HG03520 (cell line): ENCODE data around the gene KCNK16.
"Not testable (repeated sequence)": the region's sequence is repeated elsewhere in the genome, so short reads cannot be mapped to it uniquely, and the experiment has no call there.

ENCODE experiments used
- ATAC-seq: cut with Tn5 transposase; IDR thresholded peaks from one replicate; pipeline ENCODE4 v1.9.1; 2021; ENCODE audit warnings: mild to moderate bottlenecking, moderate library complexity; ENCODE audit not compliant: unreplicated experiment

Gene KCNK16

DNA sequence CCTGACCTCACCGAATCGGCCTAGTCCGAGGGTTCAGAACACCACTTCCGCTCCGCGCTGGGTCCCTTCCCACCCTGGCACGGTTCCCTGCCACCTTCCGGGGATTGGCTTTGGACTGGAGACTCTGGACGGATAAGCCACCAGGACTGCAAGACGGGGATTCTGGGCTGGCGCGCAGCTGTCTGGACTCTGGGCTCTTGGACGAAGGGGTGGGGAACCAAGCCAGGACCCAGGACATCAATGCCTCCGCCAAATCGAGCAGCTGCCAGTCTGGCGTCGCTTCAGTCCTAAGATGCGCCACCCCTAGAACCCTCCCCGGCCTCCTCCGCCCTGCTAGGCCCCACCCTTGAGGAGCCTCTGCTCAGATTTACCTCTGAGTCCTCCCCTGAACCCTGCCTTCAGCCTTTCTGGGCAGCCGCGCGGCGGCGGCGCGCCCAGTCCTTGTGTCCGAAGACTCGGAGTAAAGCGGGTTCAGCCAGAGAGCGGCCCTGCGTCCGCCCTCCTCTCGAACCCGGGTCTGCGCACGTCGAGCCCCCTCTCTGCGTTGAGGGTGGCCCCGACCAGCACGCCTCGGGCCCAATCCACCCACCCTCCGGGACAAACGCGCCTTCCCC, 9.5 kb downstream of the KCNK16 start:
- ATAC-seq = no peak

DNA sequence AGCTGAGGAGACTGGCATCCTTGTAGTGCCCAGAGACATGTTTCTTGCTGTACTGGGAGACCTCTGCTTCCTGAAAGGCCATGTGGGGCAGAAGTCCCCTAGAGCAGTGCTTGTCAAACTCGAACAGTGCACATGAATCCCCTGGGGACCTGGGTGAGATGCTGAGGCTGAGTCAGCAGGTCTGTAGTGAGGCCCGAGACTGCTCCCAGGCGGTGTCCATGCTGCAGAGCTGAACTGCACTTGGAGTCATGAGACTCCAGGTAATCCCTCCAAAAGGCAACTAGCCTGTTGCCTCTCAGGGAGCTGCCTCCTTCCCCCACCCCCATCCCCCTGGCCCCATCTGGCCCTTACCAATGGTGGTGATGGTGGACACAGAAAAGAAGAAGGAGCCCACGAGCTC, 12.0 kb downstream of the KCNK16 start:
- no peak for ATAC-seq

DNA sequence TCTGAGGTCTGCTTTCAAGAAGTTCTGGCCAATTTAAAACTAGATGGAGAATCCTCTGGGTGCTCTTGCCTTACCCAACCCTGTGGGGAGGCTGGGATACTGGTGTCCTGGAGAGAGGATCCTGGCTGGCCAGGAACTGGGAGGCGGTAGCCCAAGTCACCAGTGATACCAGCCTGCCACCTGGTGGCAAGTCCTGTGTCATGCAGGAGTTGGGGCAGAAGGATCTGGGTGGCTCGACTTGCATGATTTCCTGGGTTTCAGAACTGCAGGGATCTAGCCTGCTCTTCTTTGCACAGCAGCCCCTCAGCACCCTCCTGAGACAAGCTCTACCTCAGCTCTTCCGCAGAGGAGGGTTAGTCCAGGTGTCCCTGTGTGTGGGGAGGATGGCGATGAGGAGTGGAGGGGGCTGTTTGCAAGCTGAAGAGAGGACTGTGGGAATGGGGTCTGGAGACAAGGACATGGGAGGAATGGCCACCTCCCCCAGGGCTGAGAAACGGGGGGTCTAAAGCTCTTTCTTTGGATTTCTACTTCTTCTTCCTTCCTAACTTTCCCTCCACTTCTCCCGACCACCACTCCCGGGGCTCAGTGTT, 12.5 kb downstream of the KCNK16 start:
- ATAC-seq = no peak

GRCh38 chr6:39307462-39307861, 15.0 kb downstream of the KCNK16 start:
- no peak for ATAC-seq

DNA sequence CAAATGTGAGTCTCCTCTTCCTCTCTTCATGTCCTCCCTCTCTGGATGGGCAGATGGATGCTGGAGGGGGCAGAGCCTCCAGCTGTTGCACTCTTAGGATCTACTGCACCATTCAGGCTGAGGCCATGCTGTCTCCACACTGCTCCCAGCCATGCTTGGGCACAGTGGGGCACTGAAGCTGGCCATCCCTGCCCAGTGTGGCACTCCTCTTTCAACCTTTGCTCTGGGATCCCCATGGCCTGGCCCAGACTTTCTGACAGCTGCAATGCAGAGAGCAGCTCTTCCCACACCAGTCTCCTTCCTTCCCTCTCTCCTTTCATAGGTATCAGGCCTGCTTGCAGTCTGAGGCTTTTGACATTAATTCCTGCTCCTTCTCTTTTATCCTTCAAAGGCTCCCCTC, 17.6 kb downstream of the KCNK16 start:
- no peak for ATAC-seq

DNA sequence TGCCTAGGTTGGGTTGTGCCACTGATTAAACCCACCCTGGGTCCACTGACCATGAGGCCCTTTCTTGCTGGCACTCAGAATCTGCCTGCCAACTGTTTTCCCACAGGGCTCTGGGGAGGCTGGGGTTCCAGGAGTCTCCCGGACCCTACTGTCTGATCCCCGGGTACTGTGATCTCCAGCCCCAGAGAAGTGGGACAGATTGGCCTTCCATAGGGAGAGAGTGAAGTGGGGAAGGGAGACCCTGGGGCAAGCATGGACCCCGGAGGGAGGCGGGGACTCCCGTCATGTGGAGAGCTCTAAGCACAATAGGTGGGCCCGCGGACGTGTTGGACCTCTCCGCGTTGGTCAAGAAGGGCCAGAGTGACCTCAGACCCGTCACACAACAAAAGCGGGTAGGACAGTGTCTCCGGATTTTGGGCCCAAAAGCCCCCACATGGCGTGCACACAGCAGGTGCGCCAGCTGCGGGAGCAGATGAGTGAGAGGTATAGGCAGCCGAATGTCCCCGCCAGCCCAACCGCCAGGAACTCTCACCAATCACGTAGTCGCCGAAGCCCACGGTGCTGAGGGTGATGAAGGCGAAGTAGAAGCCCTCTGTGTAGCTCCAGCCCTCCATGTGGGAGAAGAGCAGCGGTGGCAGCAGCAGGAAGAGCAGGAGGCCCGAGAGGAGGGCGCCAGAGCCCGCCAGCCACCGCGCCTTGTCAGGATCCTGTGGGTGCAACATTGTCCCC, 18.9 kb downstream of the KCNK16 start:
- ATAC-seq = no peak

DNA sequence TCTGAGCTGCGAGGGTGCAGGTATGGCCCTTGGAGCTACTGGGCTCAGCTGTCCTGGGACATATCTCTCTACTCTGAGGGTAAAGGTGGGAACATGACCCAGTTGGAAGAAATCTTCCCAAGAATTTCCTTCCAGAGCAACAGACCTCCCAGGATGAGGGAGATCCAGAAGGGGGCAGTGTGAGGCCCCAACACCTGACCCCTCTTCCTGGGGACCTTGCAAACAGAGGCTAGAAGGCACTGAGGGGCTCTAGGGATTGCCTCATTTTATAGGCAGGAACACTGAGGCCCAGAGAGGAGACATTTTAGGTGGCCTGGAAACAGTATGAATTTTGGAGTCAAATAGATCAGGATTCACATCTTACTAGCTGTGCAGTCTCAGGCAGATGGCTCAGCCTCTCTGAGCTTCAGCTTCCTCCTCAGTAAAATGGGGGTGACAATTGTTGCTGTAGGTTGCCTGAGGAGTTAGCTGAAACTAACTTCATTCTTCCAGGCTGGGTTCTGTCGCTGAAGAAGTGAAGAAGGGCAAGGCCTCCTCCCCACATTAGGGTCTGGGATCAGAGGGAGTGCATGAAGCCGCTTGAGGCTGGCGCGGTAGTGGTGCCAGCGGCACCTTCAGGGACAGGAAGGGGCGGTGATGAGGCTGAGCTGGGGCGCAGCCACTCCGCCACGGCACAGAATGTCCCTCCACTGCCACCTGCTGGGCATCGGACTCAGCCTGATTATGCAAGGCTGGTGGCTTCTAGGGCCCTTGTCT, 19.7 kb downstream of the KCNK16 start:
- ATAC-seq = peak; percentile 64

DNA sequence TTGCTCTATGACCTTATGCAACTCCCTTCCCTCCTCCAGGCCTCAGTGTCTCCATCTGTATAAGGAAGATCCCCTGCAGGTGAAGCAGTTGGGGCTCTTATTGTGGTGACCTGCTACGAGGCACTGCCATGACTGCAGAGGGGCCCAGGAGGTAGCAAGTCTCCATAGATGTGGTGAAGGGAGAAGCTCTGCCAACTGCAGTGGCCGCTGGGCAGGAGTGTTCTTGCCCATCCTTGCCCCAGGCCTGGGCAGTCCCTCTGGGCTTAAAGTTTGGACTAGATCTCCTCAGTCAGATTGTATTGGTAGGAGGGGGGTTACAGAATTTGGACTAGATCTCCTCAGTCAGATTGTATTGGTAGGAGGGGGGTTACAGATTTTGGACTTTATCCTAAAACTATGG, 20.5 kb downstream of the KCNK16 start:
- ATAC-seq = no peak

- no peak for ATAC-seq
These were observed 20.9 kb downstream of the KCNK16 start for GRCh38 chr6:39301606-39302005.

GRCh38 chr6:39300739-39301138, 21.8 kb downstream of the KCNK16 start:
- no peak for ATAC-seq

DNA sequence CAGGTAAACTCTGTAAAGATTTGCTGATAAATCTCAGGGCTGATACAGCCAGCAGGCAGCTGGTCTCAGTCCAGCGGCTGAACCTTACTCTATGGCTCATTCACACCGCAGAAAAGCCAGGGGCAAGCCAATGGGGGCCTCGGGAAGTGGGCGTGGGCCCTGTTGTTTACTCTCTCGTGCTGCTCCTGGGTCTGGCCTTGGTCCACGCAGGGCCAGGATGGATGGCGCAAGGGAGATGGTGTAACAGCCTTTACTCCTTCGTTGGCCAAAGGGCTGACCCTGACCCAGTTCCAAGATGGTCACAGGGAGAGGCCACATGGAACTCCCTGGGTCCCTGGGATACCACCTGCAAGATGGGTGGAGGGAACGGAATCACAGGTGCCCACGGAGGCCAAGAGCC, 24.4 kb downstream of the KCNK16 start:
- ATAC-seq = no peak

DNA sequence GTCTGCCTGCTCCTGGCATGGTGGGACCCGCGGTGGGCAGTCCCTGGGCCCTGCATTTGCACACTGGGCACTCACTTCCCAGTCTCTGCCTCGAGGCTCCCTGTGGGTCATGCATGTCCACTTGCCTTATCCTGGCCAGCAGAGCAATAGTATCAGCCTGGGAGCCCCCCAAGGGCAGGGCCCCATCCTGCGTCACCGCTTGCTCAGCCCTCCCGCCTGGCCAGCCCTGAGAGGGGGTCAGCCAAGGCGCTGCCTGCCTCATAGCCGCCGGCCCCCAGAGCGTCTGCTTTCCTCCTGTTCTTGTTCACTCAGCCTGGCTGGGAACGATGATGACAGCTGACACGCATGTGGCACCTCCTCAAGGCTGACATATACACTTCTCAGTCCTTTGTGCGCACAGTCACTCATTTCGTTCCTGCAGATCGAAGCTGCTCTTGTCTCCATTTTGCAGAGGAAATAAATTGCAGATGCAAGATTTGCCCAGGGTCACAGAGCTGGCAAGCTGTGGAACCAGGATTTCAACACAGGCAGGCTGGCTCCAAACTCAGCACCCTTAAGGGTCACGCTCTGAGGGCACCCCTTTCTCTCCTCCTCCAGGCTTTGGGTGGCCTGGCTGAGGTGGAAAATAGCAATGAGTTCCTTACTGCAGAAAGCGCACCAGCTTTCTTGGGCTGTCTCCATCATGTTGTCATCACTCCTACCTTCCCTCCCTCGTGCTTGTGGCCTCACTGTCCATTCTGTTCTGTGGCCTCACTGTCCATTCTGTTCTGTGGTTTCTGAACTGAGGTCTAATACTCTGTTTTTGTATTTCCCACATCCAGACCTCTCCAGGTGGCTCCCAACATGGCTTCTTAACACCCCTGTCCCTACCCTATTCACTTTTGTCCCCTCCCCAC, 25.5 kb downstream of the KCNK16 start:
- ATAC-seq = no peak

DNA sequence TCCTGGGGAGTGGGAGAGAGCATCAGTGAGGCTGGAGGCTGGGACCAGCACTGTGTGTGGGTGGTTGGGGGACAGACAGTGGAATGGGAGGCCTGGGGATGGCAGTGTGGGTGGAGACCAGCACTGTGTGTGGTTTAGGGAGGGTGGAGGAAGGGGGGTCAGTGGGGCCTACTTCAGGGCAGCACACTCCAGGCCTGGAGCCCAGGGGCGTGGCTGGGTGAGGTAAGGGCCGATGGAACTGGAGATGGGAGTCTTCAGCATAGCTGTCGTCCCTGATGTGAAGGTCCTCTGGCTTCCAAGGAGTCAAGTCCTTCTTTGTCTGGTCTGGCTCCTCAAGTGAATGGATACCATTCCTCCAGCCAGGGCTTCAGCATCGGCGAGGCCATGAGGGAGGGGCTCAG, 26.9 kb downstream of the KCNK16 start:
- no peak for ATAC-seq

DNA sequence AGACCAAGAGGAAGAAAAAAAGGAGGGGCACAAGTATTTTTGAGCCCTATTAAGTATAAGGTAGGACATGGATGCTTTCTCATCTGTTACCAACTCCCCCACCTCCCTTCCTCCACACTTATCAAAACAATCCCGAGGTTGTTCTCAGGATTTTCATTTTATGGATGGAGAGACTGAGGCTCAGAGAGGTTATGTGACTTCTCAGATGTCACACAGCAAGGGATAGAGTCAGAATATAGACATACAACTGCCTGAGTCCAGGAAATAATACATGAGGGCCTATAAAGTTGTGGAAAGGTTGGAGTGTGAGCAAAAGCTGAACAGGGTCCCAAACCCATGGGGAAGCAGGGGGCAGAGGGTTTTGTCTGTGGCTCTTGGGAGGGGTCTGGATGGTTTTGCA, 27.6 kb downstream of the KCNK16 start:
- ATAC-seq = no peak

DNA sequence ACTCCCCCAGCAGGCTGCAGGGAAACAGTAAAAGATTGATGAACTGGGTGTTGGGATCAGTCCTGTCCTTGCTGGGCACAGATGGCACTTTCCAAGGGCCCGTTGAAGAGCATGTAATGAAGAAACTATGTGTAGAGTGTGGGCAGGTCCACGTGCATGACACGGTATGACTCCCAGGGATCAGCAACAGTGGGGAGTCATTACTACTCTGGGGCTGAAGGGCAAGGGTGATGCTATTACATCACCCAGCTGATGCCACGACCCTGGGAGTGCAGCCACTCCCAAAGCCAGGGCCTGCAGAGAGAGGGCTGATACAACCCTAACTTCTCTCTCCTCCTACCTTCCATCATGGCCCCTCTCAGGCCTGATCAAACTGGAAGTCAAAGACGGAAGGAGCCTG, 28.4 kb downstream of the KCNK16 start:
- no peak for ATAC-seq

- ATAC-seq = no peak
These were observed 29.9 kb downstream of the KCNK16 start for GRCh38 chr6:39292637-39293036.

DNA sequence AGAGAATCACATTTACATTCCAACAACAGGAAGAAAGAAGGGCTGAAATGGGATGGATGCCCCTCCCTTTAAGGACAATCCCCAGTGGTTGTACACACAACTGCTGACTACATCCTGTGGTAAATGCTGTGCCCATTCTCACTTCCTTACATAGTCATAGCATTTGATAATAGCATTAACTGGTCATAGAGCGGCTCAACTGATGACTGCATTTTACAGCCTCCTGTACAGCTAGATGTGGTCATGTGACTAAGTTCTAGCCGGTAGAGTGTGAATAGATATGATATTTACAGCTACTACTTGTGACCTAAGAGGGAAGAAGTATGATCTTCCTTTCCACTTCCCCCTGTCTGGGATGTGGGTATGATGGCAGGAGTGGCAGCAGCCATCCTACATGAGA, 33.0 kb downstream of the KCNK16 start:
- no peak for ATAC-seq

DNA sequence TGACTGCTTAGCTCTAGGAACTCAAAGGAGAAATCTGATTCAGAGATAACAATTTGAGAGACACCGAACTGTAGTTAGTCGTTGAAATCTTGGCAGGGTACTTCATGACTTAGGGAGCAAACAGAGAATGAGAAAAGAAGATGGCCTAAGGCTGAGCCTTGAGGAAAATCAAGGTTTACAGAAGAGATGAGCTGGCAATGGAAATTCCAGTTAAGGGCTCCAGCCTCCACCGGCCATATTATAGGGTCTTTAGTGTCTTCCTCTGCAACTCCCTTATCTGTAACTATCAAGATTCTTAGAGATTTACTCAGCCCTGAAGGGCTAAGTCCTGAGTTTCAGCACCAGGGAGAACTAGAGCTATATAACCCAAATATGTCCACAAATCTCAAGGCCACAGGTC, 34.9 kb downstream of the KCNK16 start:
- ATAC-seq = no peak

GRCh38 chr6:39286596-39286995, 35.9 kb downstream of the KCNK16 start:
- ATAC-seq = not testable (repeated sequence)

- ATAC-seq = no peak
These were observed 39.7 kb downstream of the KCNK16 start for GRCh38 chr6:39282774-39283173.
